Nephron progenitor cell (in vitro differentiated cells): ENCODE results near the gene INSYN2B.

ENCODE experiments used
- DNase-seq: peaks from one replicate; pipeline ENCODE4 v3.0.0; 2021
- H3K27ac Mint-ChIP-seq: 2 replicates; pipeline ENCODE4 v1.8.0; 2021; ENCODE audit warnings: mild to moderate bottlenecking, moderate library complexity, mixed read lengths
- H3K27me3 Mint-ChIP-seq: 2 replicates; pipeline ENCODE4 v1.8.0; 2021; ENCODE audit warnings: mild to moderate bottlenecking, low read depth, mixed read lengths; ENCODE audit not compliant: poor library complexity
- H3K36me3 Mint-ChIP-seq: 2 replicates; pipeline ENCODE4 v1.8.0; 2021; ENCODE audit warnings: low read depth, mixed read lengths
- H3K4me1 Mint-ChIP-seq: 2 replicates; pipeline ENCODE4 v1.8.0; 2021; ENCODE audit warnings: mixed read lengths
- H3K4me3 Mint-ChIP-seq: 2 replicates; pipeline ENCODE4 v1.8.0; 2021; ENCODE audit warnings: mild to moderate bottlenecking, moderate library complexity, mixed read lengths
- H3K9me3 Mint-ChIP-seq: 2 replicates; pipeline ENCODE4 v1.8.0; 2021; ENCODE audit warnings: mild to moderate bottlenecking, moderate library complexity, mixed read lengths
- TF ChIP-seq, protein P1 (sequence below): fragments of 200-600 bp; sonication (generic); IDR thresholded peaks from 2 replicates; pipeline ENCODE4 v1.5.0; 2021; ENCODE audit warnings: antibody characterized with exemption

INSYN2B gene

GRCh38 chr5:169914766-169915165, 65.5 kb downstream of the INSYN2B start:
- H3K4me1 Mint-ChIP-seq: peaks cover 12% of the 10 kb centered on the region
- DNase-seq: peak; percentile 40

DNA sequence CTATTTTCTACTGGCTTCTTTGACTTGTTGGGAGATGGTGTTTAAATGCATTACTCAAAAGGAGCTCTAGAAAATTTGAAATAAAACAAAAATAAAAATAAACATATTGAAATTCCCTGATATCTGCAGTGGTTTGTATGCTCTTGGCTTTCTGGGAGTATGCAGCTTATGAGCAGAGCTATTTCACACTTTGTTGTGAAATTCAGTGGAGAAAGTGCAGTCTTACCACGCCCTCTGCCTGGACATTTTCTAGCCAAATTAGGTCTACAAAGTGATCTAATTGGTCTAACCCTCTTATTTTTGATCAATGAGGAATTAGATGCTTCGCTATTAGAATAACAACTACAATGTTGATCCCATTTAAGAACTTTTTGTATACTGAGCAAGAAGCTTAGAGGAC, 66.8 kb downstream of the INSYN2B start:
- no peak overlapping the region for H3K4me3 Mint-ChIP-seq

More at GRCh38 chr5:169914766-169915165, 65.5 kb downstream of the INSYN2B start:
- no peaks in the 10 kb centered on the region for H3K36me3 Mint-ChIP-seq
- H3K27ac Mint-ChIP-seq: no peak overlapping the region
- no peak overlapping the region for H3K4me3 Mint-ChIP-seq
- H3K9me3 Mint-ChIP-seq: no peaks in the 10 kb centered on the region
- H3K27me3 Mint-ChIP-seq: no peaks in the 10 kb centered on the region
- TF ChIP-seq, protein P1, sequence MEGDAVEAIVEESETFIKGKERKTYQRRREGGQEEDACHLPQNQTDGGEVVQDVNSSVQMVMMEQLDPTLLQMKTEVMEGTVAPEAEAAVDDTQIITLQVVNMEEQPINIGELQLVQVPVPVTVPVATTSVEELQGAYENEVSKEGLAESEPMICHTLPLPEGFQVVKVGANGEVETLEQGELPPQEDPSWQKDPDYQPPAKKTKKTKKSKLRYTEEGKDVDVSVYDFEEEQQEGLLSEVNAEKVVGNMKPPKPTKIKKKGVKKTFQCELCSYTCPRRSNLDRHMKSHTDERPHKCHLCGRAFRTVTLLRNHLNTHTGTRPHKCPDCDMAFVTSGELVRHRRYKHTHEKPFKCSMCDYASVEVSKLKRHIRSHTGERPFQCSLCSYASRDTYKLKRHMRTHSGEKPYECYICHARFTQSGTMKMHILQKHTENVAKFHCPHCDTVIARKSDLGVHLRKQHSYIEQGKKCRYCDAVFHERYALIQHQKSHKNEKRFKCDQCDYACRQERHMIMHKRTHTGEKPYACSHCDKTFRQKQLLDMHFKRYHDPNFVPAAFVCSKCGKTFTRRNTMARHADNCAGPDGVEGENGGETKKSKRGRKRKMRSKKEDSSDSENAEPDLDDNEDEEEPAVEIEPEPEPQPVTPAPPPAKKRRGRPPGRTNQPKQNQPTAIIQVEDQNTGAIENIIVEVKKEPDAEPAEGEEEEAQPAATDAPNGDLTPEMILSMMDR: no peak

GRCh38 chr5:169911448-169912212, 68.7 kb downstream of the INSYN2B start:
- peaks cover 8% of the 10 kb centered on the region for H3K4me1 Mint-ChIP-seq
- H3K27ac Mint-ChIP-seq: no peak overlapping the region
- no peaks in the 10 kb centered on the region for H3K9me3 Mint-ChIP-seq
- TF ChIP-seq, protein P1: no peak
- DNase-seq: no peak
- no peaks in the 10 kb centered on the region for H3K36me3 Mint-ChIP-seq
- peaks cover 13% of the 10 kb centered on the region for H3K27me3 Mint-ChIP-seq
- no peak overlapping the region for H3K4me3 Mint-ChIP-seq

More for the DNA sequence above, 66.8 kb downstream of the INSYN2B start:
- Mint-ChIP-seq H3K36me3 (no peaks in the 10 kb centered on the region), H3K9me3 (no peaks in the 10 kb centered on the region), H3K27ac (no peak overlapping the region), H3K4me1 (peaks cover 8% of the 10 kb centered on the region), H3K27me3 (no peaks in the 10 kb centered on the region)
- TF ChIP-seq, protein P1: no peak
- DNase-seq: no peak

GRCh38 chr5:169910393-169910792, 69.9 kb downstream of the INSYN2B start:
- Mint-ChIP-seq H3K27me3 (peaks cover 13% of the 10 kb centered on the region), H3K4me1 (peaks cover 8% of the 10 kb centered on the region), H3K36me3 (no peaks in the 10 kb centered on the region), H3K27ac (no peak overlapping the region), H3K9me3 (no peaks in the 10 kb centered on the region), H3K4me3 (no peak overlapping the region)
- TF ChIP-seq, protein P1: no peak
- no peak for DNase-seq

DNA sequence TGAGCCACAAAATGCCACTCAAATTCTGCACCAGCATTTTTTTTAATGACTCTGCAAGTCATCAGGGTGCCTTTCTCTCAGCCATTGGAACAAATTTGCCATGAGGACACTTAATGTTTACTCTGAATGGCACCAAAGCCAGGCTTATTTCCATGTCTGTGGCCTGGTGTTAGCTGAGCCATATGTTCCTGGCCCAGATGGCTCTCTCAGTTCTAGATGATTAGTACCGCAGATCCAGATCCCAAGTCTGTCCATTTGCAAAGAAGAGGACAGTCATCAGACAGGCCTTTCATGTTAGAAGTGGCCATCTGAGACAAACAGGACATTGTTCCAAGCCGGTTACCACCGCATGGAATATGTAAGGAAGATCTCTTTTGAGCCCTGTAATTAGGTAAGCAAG, 70.3 kb downstream of the INSYN2B start:
- TF ChIP-seq, protein P1: no peak
- no peaks in the 10 kb centered on the region for H3K36me3 Mint-ChIP-seq
- H3K27me3 Mint-ChIP-seq: peaks cover 15% of the 10 kb centered on the region
- peaks cover 8% of the 10 kb centered on the region for H3K4me1 Mint-ChIP-seq
- no peaks in the 10 kb centered on the region for H3K9me3 Mint-ChIP-seq
- H3K27ac Mint-ChIP-seq: no peak overlapping the region
- no peak for DNase-seq
- no peak overlapping the region for H3K4me3 Mint-ChIP-seq

GRCh38 chr5:169908864-169909263, 71.4 kb downstream of the INSYN2B start:
- no peaks in the 10 kb centered on the region for H3K36me3 Mint-ChIP-seq

More at GRCh38 chr5:169908864-169909263, 71.4 kb downstream of the INSYN2B start:
- no peaks in the 10 kb centered on the region for H3K9me3 Mint-ChIP-seq
- H3K4me3 Mint-ChIP-seq: no peak overlapping the region
- TF ChIP-seq, protein P1: no peak
- no peak for DNase-seq
- H3K27me3 Mint-ChIP-seq: peaks cover 16% of the 10 kb centered on the region
- H3K27ac Mint-ChIP-seq: no peak overlapping the region
- H3K4me1 Mint-ChIP-seq: peaks cover 8% of the 10 kb centered on the region
